K562 (cell line): ENCODE data around the gene MAU2. TPM values are rescaled to one million over a fixed set of nuclear protein-coding genes. Genes with fewer than 3 reads are reported as not detected.

Source experiments
- ATAC-seq: fragments of 200-7000 bp; cut with Tn5 transposase; 3 replicates; pipeline ENCODE4 v1.9.1; 2020; ENCODE audit warnings: moderate library complexity
- BruUV-seq: library from RNA; stranded (reverse); fragments of 400-500 nt; replicated peaks from 2 replicates; lab custom pipeline; 2021; lab: Mats Ljungman, UMichigan
- CTCF ChIA-PET: fragments of 300-600 bp; formaldehyde crosslinking; extraction: SDS; loops from one replicate; lab custom pipeline; 2021; ENCODE audit warnings: low intra/inter-chr PET ratio; lab: Yijun Ruan, JAX
- POLR2A ChIA-PET: fragments of 300-600, 350-650 bp; sonication (Branson Sonifier 250); formaldehyde crosslinking; extraction: SDS; loops from one replicate; lab custom pipeline; 2021; ENCODE audit warnings: antibody characterized with exemption, inconsistent platforms; lab: Yijun Ruan, JAX
- DNase-seq, 4 experiments: peaks; one replicate each; pipeline versions ENCODE4 v3.0.0 to v3.0.0-alpha.2; 2011 to 2018; ENCODE audit warnings: low spot score in 3 of 4, mixed read lengths in 3 of 4; ENCODE audit errors: extremely low read depth in 1 of 4
- FAIRE-seq: peaks from 2 replicates; lab custom pipeline; 2011; peaks lifted over from hg19 to GRCh38; lab: Jason Lieb, UNC
- H2AFZ ChIP-seq: 2 replicates; pipeline ENCODE4 v1.6.0; 2011; ENCODE audit warnings: low read depth, low read length, control low read depth, inconsistent platforms
- H3K27ac ChIP-seq: fragments of 200-600 bp; 3 replicates; pipeline ENCODE4 v1.8.0; 2011; ENCODE audit warnings: low read depth, mild to moderate bottlenecking, control low read depth, inconsistent platforms, low read length, moderate library complexity, mixed read lengths; ENCODE audit errors: extremely low read depth
- H3K27me3 ChIP-seq, 2 experiments: fragments of 300-600 bp in 1 of 2; 2 replicates in 1 of 2; 3 replicates in 1 of 2; pipeline versions ENCODE4 v1.6.0 to v1.8.0; 2011; ENCODE audit warnings: inconsistent platforms in 2 of 2, low read length in 2 of 2, mild to moderate bottlenecking in 1 of 2, mixed read lengths in 1 of 2, moderate library complexity in 1 of 2; ENCODE audit not compliant: control insufficient read depth in 2 of 2, insufficient read depth in 2 of 2
- H3K36me3 ChIP-seq: fragments of 300-600 bp; 3 replicates; pipeline ENCODE4 v1.8.0; 2011; ENCODE audit warnings: mild to moderate bottlenecking, low read length, inconsistent platforms; ENCODE audit not compliant: control insufficient read depth, insufficient read depth
- H3K4me1 ChIP-seq, 2 experiments: fragments of 200-600 bp in 1 of 2; replicated peaks in 1 of 2; 2 replicates in 1 of 2; 3 replicates in 1 of 2; pipeline versions ENCODE4 v1.5.1 to v1.8.0; 2011; ENCODE audit warnings: inconsistent platforms in 2 of 2, low read length in 2 of 2, mild to moderate bottlenecking in 1 of 2, mixed read lengths in 1 of 2, moderate library complexity in 1 of 2; ENCODE audit not compliant: control insufficient read depth in 2 of 2, insufficient read depth in 2 of 2
- H3K4me2 ChIP-seq: 2 replicates; pipeline ENCODE4 v1.6.1; 2011; ENCODE audit warnings: low read length, control low read depth, inconsistent platforms, mixed read lengths; ENCODE audit not compliant: insufficient read depth
- H3K4me3 ChIP-seq: fragments of 200-600 bp; sonication (generic), shearing (Covaris generic); 2 replicates; pipeline ENCODE4 v1.5.1; 2016; ENCODE audit warnings: control low read depth, inconsistent platforms
- H3K79me2 ChIP-seq: fragments of 200-600 bp; 3 replicates; pipeline ENCODE4 v1.8.0; 2011; ENCODE audit warnings: low read length, inconsistent platforms; ENCODE audit not compliant: control insufficient read depth, insufficient read depth
- H3K9ac ChIP-seq, 2 experiments: 2 replicates each; pipeline versions ENCODE4 v1.6.0 to v1.6.1; 2011; ENCODE audit warnings: low read depth in 2 of 2, low read length in 2 of 2, control low read depth in 1 of 2, inconsistent platforms in 1 of 2, mild to moderate bottlenecking in 1 of 2, mixed read lengths in 1 of 2; ENCODE audit not compliant: insufficient read depth in 1 of 2
- H3K9me1 ChIP-seq: one replicate; pipeline ENCODE4 v1.6.0; 2011; ENCODE audit warnings: inconsistent platforms, mild to moderate bottlenecking, low read length, moderate library complexity; ENCODE audit not compliant: control insufficient read depth, insufficient read depth
- H3K9me3 ChIP-seq: replicated peaks from 2 replicates; pipeline ENCODE4 v1.5.1; 2011; ENCODE audit warnings: low read depth, low read length, inconsistent platforms; ENCODE audit not compliant: control insufficient read depth, insufficient read depth
- H4K20me1 ChIP-seq: replicated peaks from 2 replicates; pipeline ENCODE4 v1.6.1; 2011; ENCODE audit warnings: low read length, inconsistent platforms, mixed read lengths; ENCODE audit not compliant: control insufficient read depth, insufficient read depth
- C11orf30 ChIP-seq: fragments of 450-650 bp; IDR thresholded peaks from 2 replicates; pipeline ENCODE4 v1.6.1; 2016; ENCODE audit warnings: low read depth, mild to moderate bottlenecking
- CTCF ChIP-seq, 3 experiments: IDR thresholded peaks in 2 of 3; conservative IDR thresholded peaks in 1 of 3; 2 replicates each; pipeline ENCODE4 v1.5.1; 2011 to 2012; ENCODE audit warnings: low read length in 3 of 3, mild to moderate bottlenecking in 3 of 3, control low read depth in 2 of 3, improper control_type of control experiment in 1 of 3, inconsistent platforms in 1 of 3, low read depth in 1 of 3, mixed read lengths in 1 of 3, moderate library complexity in 1 of 3; ENCODE audit not compliant: insufficient read depth in 2 of 3
- CUX1 ChIP-seq: fragments of 200-800 bp; sonication (Bioruptor generic); IDR thresholded peaks from 2 replicates; pipeline ENCODE4 v1.6.1; 2016; ENCODE audit warnings: missing genetic modification characterization, missing compliant biosample characterization
- DIDO1 ChIP-seq: fragments of 450-650 bp; IDR thresholded peaks from 2 replicates; pipeline ENCODE4 v1.6.1; 2016; ENCODE audit warnings: low read depth, missing biosample characterization, missing genetic modification characterization
- ELF4 ChIP-seq: fragments of 450-650 bp; formaldehyde crosslinking; IDR thresholded peaks from 2 replicates; pipeline ENCODE4 v1.4.0; 2022; ENCODE audit warnings: missing genetic modification characterization
- NFE2L1 ChIP-seq: fragments of 450-650 bp; IDR thresholded peaks from 2 replicates; pipeline ENCODE4 v1.6.1; 2016; ENCODE audit warnings: missing genetic modification characterization, low read depth, mild to moderate bottlenecking, missing compliant biosample characterization, moderate library complexity, borderline replicate concordance
- SLC30A9 ChIP-seq: fragments of 250-450 bp; sonication (Bioruptor Pico); IDR thresholded peaks from 2 replicates; pipeline ENCODE4 v1.8.0; 2022; ENCODE audit warnings: mild to moderate bottlenecking, moderate library complexity
- XRCC3 ChIP-seq: fragments of 450-650 bp; IDR thresholded peaks from 2 replicates; pipeline ENCODE4 v1.6.1; 2017; ENCODE audit warnings: mild to moderate bottlenecking, moderate library complexity
- ZNF589 ChIP-seq: fragments of 200-800 bp; sonication (Bioruptor generic); IDR thresholded peaks from 2 replicates; pipeline ENCODE4 v1.6.1; 2016; ENCODE audit warnings: low read depth, missing genetic modification characterization, missing compliant biosample characterization
- WGBS: fragments of 100-300 bp; shearing (Covaris generic); methylation state at CpG from one replicate; pipeline ENCODE4 v1.1.6; 2016; ENCODE audit warnings: low coverage, mixed read lengths; ENCODE audit not compliant: insufficient coverage; ENCODE audit errors: missing lambda C conversion rate; 5-methylcytosine and 5-hydroxymethylcytosine counted together
- in situ Hi-C: fragments of 300-500 bp; cut with MboI; formaldehyde crosslinking; loops from 4 replicates; pipeline ENCODE4 v1.15.0; 2018; ENCODE audit warnings: inconsistent platforms, mixed read lengths
- intact Hi-C: fragments of 100-400 bp; cut with micrococcal nuclease; formaldehyde crosslinking; loops from 2 replicates; pipeline ENCODE4 v1.14.2; 2022
- polyA plus RNA-seq, 8 experiments: library from polyadenylated mRNA; depleted of rRNA in 4 of 8; stranded (reverse) in 5 of 8; unstranded in 3 of 8; fragments of >200 nt; fragmentation: Nextera tagmentation in 2 of 8; fragmentation: Illumina TruSeq in 1 of 8; extraction: Ambion mirVana in 2 of 8; extraction: Trizol in 1 of 8; gene quantifications; 2 replicates each; pipeline versions ENCODE4 v1.2.1 to v1.2.3, GENCODE V29; 2011 to 2014; ENCODE audit warnings: inconsistent platforms in 1 of 8, missing spikeins in 1 of 8
- total RNA-seq, 7 experiments: library from RNA; depleted of rRNA in 6 of 7; stranded (reverse); fragments of >200 nt in 6 of 7; fragmentation: Illumina TruSeq in 2 of 7; extraction: Trizol in 2 of 7; gene quantifications; 2 replicates each; pipeline versions ENCODE4 v1.2.1 to v1.2.3, GENCODE V29; 2011 to 2021; ENCODE audit warnings: low replicate concordance in 1 of 7

Gene MAU2
- total and polyA plus RNA-seq, 9 of the 15 experiments (the other 6 are each of a cell fraction or from before 2014, with no cell fraction given), result 1.2 to 48.1 (median 19.4) TPM

GRCh38 chr19:19327672-19328071 is 7.0 kb downstream of the MAU2 start (continued):
- no peak for TF ChIP-seq CTCF (IDR thresholded peaks at IDR 0.05 in 2 of 3, conservative IDR thresholded peaks at IDR 0.05 in 1 of 3; ENCODE audit: insufficient read depth in 2 of 3, low read depth in 1 of 3, low read length in 3 of 3)
- TF ChIP-seq, all 486 proteins: peak for 0

GRCh38 chr19:19329126-19329525 is 8.5 kb downstream of the MAU2 start:
- H2AFZ ChIP-seq, result no peak overlapping the region
- 71% methylated on average over 6 of the region's 6 CpGs for WGBS
- no peak for FAIRE-seq
- no peak overlapping the region for H3K4me2 ChIP-seq
- H3K79me2 ChIP-seq, result peaks cover 24% of the 10 kb centered on the region
- no peak overlapping the region; a peak in 1 of 4 replicates for H3K9ac ChIP-seq
- no peaks in the 10 kb centered on the region for H3K9me3 ChIP-seq
- H3K4me1 ChIP-seq, result peaks cover 0 to 2% of the 10 kb centered on the region in 2 experiments; a peak in 3 of 5 replicates
- no TSS peak for BruUV-seq
- DNase-seq, result no peak
- ChIA-PET POLR2A (interaction anchor here (0.8 to 0.9 kb wide), 2 partner anchors 19 to 25 kb away, joined by 3 read pairs; no protein-coding TSS in a partner anchor), CTCF (no interaction called here)
- peaks cover 61% of the 10 kb centered on the region for H3K36me3 ChIP-seq
- H4K20me1 ChIP-seq, result peaks cover 9% of the 10 kb centered on the region; the same call in 1 of the 2 replicates
- no peaks in the 10 kb centered on the region for H3K9me1 ChIP-seq
- intact Hi-C loops (loop anchor here (10.0 kb wide), 1 partner anchor 274 kb away; no protein-coding TSS in a partner anchor), in situ Hi-C loops (loop anchor here (10.0 kb wide), 1 partner anchor 284 kb away; no protein-coding TSS in a partner anchor)
- H3K27ac ChIP-seq, result no peak overlapping the region
- no peaks in the 10 kb centered on the region for H3K27me3 ChIP-seq
- no peak for ATAC-seq
- no peak overlapping the region for H3K4me3 ChIP-seq
- TF ChIP-seq DIDO1 (tag) (no peak), ELF4 (CRISPR knock-in tag) (no peak), CUX1 (CRISPR knock-in tag) (no peak), SLC30A9 (CRISPR knock-in tag) (no peak), C11orf30 (no peak), ZNF589 (no peak), NFE2L1 (tag) (no peak), XRCC3 (no peak)
